Measurements from ENCODE around the gene MCCC1.
A peak's percentile ranks its signal among the peaks of the same experiment; 100 is the strongest.

Gene MCCC1

GRCh38 chr3:183098536-183099025, 715 bp downstream of the MCCC1 start:
- no peak for TF ChIP-seq CTCF (IDR thresholded peaks at IDR 0.05)

GRCh38 chr3:183094711-183095110, 4.6 kb downstream of the MCCC1 start:
- no peak for TF ChIP-seq CTCF (IDR thresholded peaks at IDR 0.05)

- TF ChIP-seq CTCF (IDR thresholded peaks at IDR 0.05): no peak
Observed at GRCh38 chr3:183092256-183092655, 7.0 kb downstream of the MCCC1 start.

GRCh38 chr3:183087184-183087583, 12.1 kb downstream of the MCCC1 start:
- no peak for TF ChIP-seq CTCF (IDR thresholded peaks at IDR 0.05)

- TF ChIP-seq CTCF (IDR thresholded peaks at IDR 0.05): peak; percentile 63
Observed at GRCh38 chr3:183085634-183086390, 13.5 kb downstream of the MCCC1 start.

GRCh38 chr3:183082355-183082915, 16.9 kb downstream of the MCCC1 start:
- TF ChIP-seq CTCF (IDR thresholded peaks at IDR 0.05): no peak

- TF ChIP-seq CTCF (IDR thresholded peaks at IDR 0.05): no peak
Observed at GRCh38 chr3:183081459-183082183, 17.7 kb downstream of the MCCC1 start.

Measured in LNCAP (cell line).